CD4-positive, alpha-beta T cell treated with Interleukin-21 for 1 hour (primary cell): Measurements from ENCODE around the gene PLD3.
A peak's percentile ranks its signal among the peaks of the same experiment; 100 is the strongest.
"Not testable (repeated sequence)": the region's sequence is repeated elsewhere in the genome, so short reads cannot be mapped to it uniquely, and the experiment has no call there.

ENCODE experiments used
- DNase-seq: peaks from one replicate; pipeline ENCODE4 v3.0.0-alpha.2; 2020

Gene PLD3

GRCh38 chr19:40392123-40392522 is 43.6 kb downstream of the PLD3 start:
- no peak for DNase-seq

GRCh38 chr19:40392894-40393517 is 44.5 kb downstream of the PLD3 start:
- DNase-seq, result no peak

- no peak for DNase-seq
Measured at GRCh38 chr19:40393894-40394815, 45.7 kb downstream of the PLD3 start.

- DNase-seq, result no peak
Measured at GRCh38 chr19:40394816-40395210, 46.3 kb downstream of the PLD3 start.

- DNase-seq, result no peak
Measured at GRCh38 chr19:40395956-40396355, 47.5 kb downstream of the PLD3 start.

- DNase-seq, result no peak
Measured at GRCh38 chr19:40396886-40397567, 48.5 kb downstream of the PLD3 start.

GRCh38 chr19:40397568-40397906 is 49.0 kb downstream of the PLD3 start:
- no peak for DNase-seq

GRCh38 chr19:40398417-40399131 is 50.1 kb downstream of the PLD3 start:
- peak; percentile 82 for DNase-seq

- DNase-seq, result no peak
Measured at GRCh38 chr19:40400559-40400958, 52.1 kb downstream of the PLD3 start.

- peak; percentile 86 for DNase-seq
Measured at GRCh38 chr19:40403262-40403984, 54.9 kb downstream of the PLD3 start.

GRCh38 chr19:40407714-40408597 is 59.5 kb downstream of the PLD3 start:
- DNase-seq, result no peak

GRCh38 chr19:40408598-40408925 is 60.1 kb downstream of the PLD3 start:
- not testable (repeated sequence) for DNase-seq

GRCh38 chr19:40410030-40410389 is 61.5 kb downstream of the PLD3 start:
- DNase-seq, result no peak

GRCh38 chr19:40411125-40411842 is 62.8 kb downstream of the PLD3 start:
- no peak for DNase-seq

GRCh38 chr19:40411958-40412499 is 63.5 kb downstream of the PLD3 start:
- no peak for DNase-seq

GRCh38 chr19:40412866-40413265 is 64.4 kb downstream of the PLD3 start:
- no peak for DNase-seq

- DNase-seq, result no peak
Measured at GRCh38 chr19:40413291-40413845, 64.9 kb downstream of the PLD3 start, which contains the start of gene PRX. Gene PRX (minus strand): TSS chr19:40413378. CDS start chr19:40407932, 5,446 bp downstream.

GRCh38 chr19:40414542-40415535 is 66.3 kb downstream of the PLD3 start:
- no peak for DNase-seq

GRCh38 chr19:40415768-40416167 is 67.3 kb downstream of the PLD3 start:
- no peak for DNase-seq
